Esophagus muscularis mucosa (tissue), 3 donors: Measurements from ENCODE around the gene HOATZ.

Source experiments
- POLR2AphosphoS5 ChIP-seq, 2 donors: sonication (generic); formaldehyde crosslinking; IDR thresholded peaks; one replicate each; pipeline ENCODE4 v1.6.1; 2017; ENCODE audit warnings: antibody characterized with exemption in 2 of 2
- TF ChIP-seq, protein P1 (sequence below), 3 experiments: fragments of 200-600 bp in 2 of 3; fragments of 450-650 bp in 1 of 3; sonication (generic) in 2 of 3; IDR thresholded peaks; one replicate each; pipeline ENCODE4 v1.5.1; 2017 to 2019; ENCODE audit warnings: antibody characterized with exemption in 3 of 3, mild to moderate bottlenecking in 2 of 3, moderate library complexity in 1 of 3

DNA sequence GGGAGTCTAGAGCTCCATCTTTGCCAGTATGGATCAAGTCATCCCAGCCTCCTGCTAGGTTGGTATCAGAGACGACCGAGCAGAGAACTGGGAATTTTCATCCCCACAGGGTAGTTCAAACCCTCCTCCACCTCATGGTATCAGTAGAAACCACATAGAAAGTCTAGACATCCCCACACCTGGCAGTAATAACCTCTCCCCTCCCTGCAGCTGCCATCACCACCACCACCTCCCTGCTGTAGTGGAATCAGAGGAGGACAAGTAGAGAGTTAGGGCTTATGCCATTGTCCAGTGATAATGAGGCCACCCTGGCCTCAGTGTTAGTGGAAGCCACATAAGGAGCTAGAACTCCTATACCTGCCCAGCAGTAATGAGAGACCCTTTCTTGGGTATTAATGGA lies 36.7 kb upstream of the HOATZ start:
- TF ChIP-seq, protein P1, sequence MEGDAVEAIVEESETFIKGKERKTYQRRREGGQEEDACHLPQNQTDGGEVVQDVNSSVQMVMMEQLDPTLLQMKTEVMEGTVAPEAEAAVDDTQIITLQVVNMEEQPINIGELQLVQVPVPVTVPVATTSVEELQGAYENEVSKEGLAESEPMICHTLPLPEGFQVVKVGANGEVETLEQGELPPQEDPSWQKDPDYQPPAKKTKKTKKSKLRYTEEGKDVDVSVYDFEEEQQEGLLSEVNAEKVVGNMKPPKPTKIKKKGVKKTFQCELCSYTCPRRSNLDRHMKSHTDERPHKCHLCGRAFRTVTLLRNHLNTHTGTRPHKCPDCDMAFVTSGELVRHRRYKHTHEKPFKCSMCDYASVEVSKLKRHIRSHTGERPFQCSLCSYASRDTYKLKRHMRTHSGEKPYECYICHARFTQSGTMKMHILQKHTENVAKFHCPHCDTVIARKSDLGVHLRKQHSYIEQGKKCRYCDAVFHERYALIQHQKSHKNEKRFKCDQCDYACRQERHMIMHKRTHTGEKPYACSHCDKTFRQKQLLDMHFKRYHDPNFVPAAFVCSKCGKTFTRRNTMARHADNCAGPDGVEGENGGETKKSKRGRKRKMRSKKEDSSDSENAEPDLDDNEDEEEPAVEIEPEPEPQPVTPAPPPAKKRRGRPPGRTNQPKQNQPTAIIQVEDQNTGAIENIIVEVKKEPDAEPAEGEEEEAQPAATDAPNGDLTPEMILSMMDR (IDR thresholded peaks at IDR 0.05): no peak
- no peak for TF ChIP-seq POLR2AphosphoS5 (IDR thresholded peaks at IDR 0.05)
